HG03558 (cell line): ENCODE results near the gene B3GNT7.
"Not testable (repeated sequence)": the region's sequence is repeated elsewhere in the genome, so short reads cannot be mapped to it uniquely, and the experiment has no call there.

Experiments
- ATAC-seq: cut with Tn5 transposase; IDR thresholded peaks from one replicate; pipeline ENCODE4 v1.9.1; 2021; ENCODE audit warnings: moderate number of reproducible peaks; ENCODE audit not compliant: unreplicated experiment; ENCODE audit errors: extremely low read depth

B3GNT7 gene

DNA sequence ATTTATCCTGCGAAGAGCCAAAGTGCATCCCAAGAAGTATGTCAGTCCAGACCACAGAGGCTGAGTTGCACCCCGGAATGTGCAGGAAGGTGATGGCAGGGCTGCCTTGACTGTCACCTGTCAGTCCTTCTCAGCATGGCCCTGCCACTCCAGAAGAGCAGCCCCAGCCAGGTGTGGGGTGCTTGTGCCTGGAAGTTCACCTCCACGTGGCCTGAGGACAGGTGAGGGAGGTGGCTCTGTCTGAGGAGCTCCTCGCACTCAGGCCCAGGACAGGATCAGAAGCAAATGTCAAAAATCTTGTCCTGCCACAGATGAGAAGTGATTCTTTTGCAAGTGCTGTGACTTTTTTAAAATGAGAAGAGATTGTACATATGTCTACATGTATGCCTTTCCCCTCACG is 31.4 kb upstream of the B3GNT7 start:
- ATAC-seq, result no peak

- no peak for ATAC-seq
Observed at GRCh38 chr2:231364961-231365810, 30.3 kb upstream of the B3GNT7 start.

DNA sequence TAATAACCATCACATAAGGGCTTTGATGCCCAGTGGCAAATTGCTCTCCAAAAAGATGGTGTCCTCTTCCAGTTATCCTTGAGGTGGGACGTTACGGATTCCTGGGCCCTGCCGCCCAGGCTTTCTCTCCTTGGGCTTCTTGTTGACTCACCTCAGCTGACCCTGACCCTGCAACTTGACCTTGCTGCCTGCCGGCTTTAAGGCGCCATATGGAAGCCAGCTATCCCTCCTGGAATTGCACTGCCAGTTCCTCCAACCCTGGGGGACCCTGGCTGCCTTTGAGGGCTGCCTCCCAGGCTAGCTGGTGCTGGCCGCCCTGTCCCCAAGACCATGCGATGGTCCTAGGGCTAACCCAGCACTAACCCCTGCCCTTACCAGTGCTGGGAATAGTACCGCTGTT is 28.3 kb upstream of the B3GNT7 start:
- no peak for ATAC-seq

GRCh38 chr2:231369580-231370428 is 25.7 kb upstream of the B3GNT7 start:
- no peak for ATAC-seq

- ATAC-seq, result no peak
Observed at GRCh38 chr2:231370429-231370748, 25.1 kb upstream of the B3GNT7 start.

DNA sequence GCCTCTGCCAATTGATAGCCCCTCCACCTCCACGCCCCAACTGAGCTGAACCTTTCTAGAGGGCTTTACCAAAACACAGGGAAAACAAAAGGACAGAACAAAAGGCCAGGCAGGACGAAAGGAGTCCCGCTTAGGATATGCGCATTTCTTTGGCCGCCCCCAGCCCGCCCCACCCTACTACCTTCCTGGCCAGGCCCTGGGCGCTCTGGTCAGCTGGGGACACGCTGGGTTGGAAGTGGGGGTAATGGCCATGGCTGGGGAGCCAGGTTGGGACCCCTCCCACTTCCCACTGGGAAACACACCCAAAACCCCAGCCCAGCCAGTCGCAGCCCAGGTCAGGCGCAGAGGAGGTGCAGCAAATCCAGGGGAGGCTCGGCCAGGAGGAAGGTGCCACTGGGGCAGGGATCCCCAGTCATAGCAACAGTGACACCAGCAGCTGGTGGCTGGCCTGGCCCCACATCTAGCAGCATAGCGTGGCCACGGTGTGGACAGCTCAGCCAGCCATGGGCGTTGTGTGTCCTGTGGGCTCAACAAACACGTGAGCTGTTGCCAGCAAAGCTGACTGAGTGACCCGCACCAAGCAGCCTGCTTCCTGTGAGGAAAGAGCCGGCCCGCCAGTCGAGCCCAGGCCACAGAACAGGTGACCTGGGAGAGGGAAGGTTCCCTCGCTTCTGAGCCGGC is 24.6 kb upstream of the B3GNT7 start:
- ATAC-seq, result no peak

- ATAC-seq, result no peak
Observed at GRCh38 chr2:231371430-231372054, 24.0 kb upstream of the B3GNT7 start.

GRCh38 chr2:231372326-231372725 is 23.2 kb upstream of the B3GNT7 start:
- ATAC-seq, result no peak

DNA sequence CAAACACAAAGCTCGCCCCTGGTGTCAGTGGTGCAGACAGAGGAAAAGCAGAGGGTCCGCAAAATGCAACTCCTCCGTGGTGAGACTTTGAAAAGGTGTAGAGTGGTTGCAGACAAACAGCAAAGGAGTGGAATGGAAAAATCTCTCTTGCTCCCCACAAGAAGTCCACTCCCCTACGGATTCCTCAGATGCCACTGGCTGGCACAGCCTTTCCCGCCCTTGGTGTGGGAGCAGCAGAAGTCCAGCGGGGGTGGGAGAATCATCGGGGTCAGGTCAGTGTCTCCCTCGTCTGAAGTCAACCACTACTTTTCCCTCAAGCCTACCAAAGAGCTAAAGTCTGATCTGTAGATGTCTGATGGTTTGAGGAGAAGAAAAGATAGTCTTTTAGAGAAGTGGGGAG is 22.3 kb upstream of the B3GNT7 start:
- no peak for ATAC-seq

DNA sequence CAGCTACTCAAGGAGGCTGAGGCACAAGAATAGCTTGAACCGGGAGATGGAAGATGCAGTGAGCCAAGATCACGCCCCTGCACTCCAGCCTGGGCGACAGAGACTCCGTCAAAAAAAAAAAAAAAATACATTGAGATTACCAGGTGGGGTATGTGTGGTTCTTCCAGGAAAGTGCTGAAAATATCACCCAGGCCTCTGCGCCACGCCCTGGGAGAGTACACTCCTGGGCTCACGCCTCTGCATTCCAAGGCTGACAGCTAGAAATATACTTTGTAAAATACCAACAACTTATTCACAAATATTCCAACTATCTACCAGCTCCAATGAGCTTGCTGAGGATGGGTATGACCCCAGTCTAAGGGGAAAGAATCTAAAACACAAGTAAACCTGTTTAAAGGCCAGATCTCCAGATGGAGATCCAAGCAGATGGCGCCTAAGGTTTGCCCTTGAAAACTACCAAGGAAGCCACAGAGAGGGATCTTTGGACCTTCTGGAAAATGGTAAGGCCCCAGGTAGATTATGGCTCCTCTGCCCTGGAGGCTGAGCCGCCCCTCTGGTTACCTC is 21.6 kb upstream of the B3GNT7 start:
- ATAC-seq, result no peak

DNA sequence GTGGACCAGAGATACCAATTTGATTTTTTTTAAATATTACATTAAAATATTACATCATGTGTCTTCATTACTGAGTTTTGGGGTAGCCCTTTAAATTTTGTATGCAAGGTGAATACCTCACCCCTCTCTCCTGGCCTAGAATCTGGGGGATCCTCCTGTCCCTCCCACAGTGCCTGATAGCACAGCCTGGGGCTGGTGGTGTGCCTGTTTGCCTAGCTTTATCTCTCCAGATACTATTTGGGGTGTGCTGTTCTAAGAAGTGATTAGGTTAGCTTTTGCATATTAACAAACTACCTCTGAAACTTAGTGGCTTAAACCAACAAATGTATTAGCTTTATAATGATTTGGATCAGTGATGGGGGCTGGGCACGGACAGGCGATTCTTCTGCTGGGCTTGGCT is 20.7 kb upstream of the B3GNT7 start:
- ATAC-seq, result no peak

GRCh38 chr2:231375994-231376615 is 19.4 kb upstream of the B3GNT7 start:
- ATAC-seq, result not testable (repeated sequence)

DNA sequence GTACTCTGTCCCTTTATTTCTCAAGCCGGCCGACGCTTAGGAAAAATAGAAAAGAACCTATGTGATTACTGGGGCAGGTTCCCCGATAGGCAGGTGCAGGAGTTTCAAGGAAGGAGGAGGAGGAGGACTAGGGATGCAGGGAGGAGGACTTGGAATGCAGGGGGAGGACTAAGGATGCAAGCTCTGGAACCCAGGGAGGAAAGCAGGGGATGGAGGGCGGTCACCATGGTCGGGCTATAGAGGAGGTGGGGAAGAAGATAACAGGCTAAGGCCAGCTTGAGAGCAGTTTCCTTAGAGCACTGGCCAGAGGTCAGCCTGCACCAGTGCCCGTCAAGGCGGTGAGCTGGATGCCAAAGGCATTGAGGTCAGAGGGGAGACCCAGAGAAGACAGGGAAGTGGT is 18.7 kb upstream of the B3GNT7 start:
- no peak for ATAC-seq

DNA sequence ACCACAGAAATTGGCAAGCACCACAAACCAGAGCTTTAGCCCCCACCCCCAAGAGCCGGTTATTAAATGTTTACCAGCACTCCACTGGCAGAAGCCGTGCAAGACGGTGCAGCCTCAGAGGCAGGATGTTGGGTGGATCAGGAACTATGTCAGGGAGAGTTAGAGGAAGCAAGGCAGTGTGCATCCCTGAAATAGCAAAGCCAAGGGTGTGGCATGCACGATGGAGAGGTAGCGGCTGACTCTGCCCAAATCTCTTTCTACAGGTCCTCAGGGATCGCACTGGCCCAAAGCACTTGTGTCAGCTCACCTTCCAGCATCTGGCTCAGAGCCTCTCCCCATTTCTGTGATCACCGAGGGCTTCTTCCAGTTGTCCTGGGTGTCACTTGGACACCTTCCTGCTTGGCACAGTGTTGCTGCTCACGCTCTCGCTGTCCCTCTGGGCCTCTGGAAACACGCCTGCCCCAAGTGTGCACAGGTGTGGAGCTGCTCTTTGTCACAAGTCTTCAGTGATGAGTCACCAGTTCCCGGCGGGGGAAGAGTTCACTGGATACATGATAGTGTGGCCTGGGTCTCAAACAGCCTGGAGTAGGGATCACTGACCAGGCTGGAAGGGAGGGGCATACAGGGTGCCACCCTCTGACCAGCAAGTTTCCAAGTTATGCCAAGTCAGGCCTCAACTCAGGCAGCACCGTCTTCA is 17.3 kb upstream of the B3GNT7 start:
- ATAC-seq, result no peak

DNA sequence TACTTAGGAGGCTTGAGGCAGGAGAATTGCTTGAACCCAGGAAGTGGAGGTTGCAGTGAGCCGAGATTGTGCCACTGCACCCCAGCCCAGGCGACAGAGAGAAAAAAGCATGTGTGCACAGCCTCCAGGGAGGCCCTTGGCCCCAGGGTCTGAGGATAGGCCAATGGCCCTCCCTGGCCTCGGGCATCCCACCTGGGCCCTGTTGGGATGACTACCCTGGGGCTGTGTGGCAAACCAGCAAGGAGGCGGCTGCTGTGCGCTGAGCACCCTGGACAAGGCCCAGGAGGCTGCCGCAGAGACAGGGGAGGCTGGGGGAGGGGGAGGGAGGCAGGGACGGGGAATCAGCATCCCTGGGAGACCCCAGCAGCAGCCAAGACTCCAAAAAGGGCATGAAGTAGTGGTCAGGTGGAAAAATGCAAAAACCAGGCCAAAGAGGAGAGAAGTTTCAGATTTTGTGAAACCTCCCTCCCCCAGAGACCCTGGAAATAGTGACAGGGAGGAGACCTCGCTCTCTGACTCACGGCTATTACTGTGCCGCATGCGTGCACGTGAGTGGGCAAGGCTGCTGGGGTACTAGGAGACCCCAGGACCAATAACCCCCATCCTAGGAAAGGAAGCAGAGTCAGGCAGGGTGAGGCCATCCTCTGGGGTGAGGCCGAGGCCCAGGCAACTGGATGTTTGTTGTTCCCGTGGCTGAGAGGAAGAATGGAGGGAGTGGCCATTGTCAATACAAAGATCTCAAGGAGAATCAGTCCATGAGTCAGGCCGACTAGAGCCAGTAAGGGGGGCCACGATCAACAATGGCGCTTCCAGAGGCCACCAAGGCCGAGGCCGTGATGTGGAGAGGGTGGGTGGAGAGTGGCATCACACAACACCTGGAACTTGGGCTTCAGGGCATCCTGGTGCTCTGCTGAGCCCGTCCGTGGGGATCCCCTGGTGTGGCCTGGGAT is 16.0 kb upstream of the B3GNT7 start:
- no peak for ATAC-seq

- ATAC-seq, result no peak
Observed at GRCh38 chr2:231380307-231380706, 15.2 kb upstream of the B3GNT7 start.

GRCh38 chr2:231380991-231381847 is 14.3 kb upstream of the B3GNT7 start:
- no peak for ATAC-seq
